HG02943 (cell line): Measurements from ENCODE around the gene ST6GALNAC3.

Experiments used
- ATAC-seq: cut with Tn5 transposase; IDR thresholded peaks from one replicate; pipeline ENCODE4 v1.9.1; 2021; ENCODE audit warnings: mild to moderate bottlenecking, low read depth, moderate library complexity; ENCODE audit not compliant: unreplicated experiment

The ST6GALNAC3 gene

GRCh38 chr1:76274718-76275117 lies 200.2 kb downstream of the ST6GALNAC3 start:
- ATAC-seq, result no peak

- no peak for ATAC-seq
Measured at GRCh38 chr1:76278711-76279100, 204.2 kb downstream of the ST6GALNAC3 start.

- ATAC-seq, result no peak
Measured at GRCh38 chr1:76279101-76279748, 204.7 kb downstream of the ST6GALNAC3 start.

GRCh38 chr1:76281306-76281705 lies 206.8 kb downstream of the ST6GALNAC3 start:
- ATAC-seq, result no peak

GRCh38 chr1:76284842-76285241 lies 210.3 kb downstream of the ST6GALNAC3 start:
- no peak for ATAC-seq

- ATAC-seq, result no peak
Measured at GRCh38 chr1:76285578-76286135, 211.1 kb downstream of the ST6GALNAC3 start.

- no peak for ATAC-seq
Measured at GRCh38 chr1:76287917-76288316, 213.4 kb downstream of the ST6GALNAC3 start.

- ATAC-seq, result no peak
Measured at GRCh38 chr1:76288758-76289483, 214.4 kb downstream of the ST6GALNAC3 start.

GRCh38 chr1:76289692-76290091 lies 215.1 kb downstream of the ST6GALNAC3 start:
- ATAC-seq, result no peak

GRCh38 chr1:76290271-76290670 lies 215.7 kb downstream of the ST6GALNAC3 start:
- no peak for ATAC-seq

GRCh38 chr1:76291191-76291590 lies 216.6 kb downstream of the ST6GALNAC3 start:
- no peak for ATAC-seq

- ATAC-seq, result no peak
Measured at GRCh38 chr1:76291737-76292136, 217.2 kb downstream of the ST6GALNAC3 start.

- ATAC-seq, result peak; percentile 81
Measured at GRCh38 chr1:76292418-76293184, 218.1 kb downstream of the ST6GALNAC3 start.

- no peak for ATAC-seq
Measured at GRCh38 chr1:76293831-76294230, 219.3 kb downstream of the ST6GALNAC3 start.

GRCh38 chr1:76294482-76295194 lies 220.1 kb downstream of the ST6GALNAC3 start:
- peak; percentile 71 for ATAC-seq

- no peak for ATAC-seq
Measured at GRCh38 chr1:76298399-76298798, 223.9 kb downstream of the ST6GALNAC3 start.

GRCh38 chr1:76299036-76299435 lies 224.5 kb downstream of the ST6GALNAC3 start:
- ATAC-seq, result no peak

GRCh38 chr1:76300556-76300955 lies 226.0 kb downstream of the ST6GALNAC3 start:
- no peak for ATAC-seq

GRCh38 chr1:76302711-76303339 lies 228.3 kb downstream of the ST6GALNAC3 start:
- no peak for ATAC-seq

- ATAC-seq, result no peak
Measured at GRCh38 chr1:76303340-76303717, 228.8 kb downstream of the ST6GALNAC3 start.
